ENCODE data around the gene LIG3.
A peak's percentile ranks its signal among the peaks of the same experiment; 100 is the strongest.

- TF ChIP-seq, protein P1, sequence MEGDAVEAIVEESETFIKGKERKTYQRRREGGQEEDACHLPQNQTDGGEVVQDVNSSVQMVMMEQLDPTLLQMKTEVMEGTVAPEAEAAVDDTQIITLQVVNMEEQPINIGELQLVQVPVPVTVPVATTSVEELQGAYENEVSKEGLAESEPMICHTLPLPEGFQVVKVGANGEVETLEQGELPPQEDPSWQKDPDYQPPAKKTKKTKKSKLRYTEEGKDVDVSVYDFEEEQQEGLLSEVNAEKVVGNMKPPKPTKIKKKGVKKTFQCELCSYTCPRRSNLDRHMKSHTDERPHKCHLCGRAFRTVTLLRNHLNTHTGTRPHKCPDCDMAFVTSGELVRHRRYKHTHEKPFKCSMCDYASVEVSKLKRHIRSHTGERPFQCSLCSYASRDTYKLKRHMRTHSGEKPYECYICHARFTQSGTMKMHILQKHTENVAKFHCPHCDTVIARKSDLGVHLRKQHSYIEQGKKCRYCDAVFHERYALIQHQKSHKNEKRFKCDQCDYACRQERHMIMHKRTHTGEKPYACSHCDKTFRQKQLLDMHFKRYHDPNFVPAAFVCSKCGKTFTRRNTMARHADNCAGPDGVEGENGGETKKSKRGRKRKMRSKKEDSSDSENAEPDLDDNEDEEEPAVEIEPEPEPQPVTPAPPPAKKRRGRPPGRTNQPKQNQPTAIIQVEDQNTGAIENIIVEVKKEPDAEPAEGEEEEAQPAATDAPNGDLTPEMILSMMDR (conservative IDR thresholded peaks at IDR 0.05; ENCODE audit: low read depth in 2 of 2) = no peak
- TF ChIP-seq EZH2 (IDR thresholded peaks at IDR 0.05; ENCODE audit: low read depth, unreplicated experiment) = no peak
- peak; percentile 94 for TF ChIP-seq POLR2AphosphoS5 (IDR thresholded peaks at IDR 0.05; ENCODE audit: low read depth)
- TF ChIP-seq EZH2phosphoT487 (IDR thresholded peaks at IDR 0.05; ENCODE audit: unreplicated experiment) = no peak
- peak; percentile 94 for TF ChIP-seq CREB1 (CRISPR knock-in tag; IDR thresholded peaks at IDR 0.05; ENCODE audit: low read depth)
- no peak for TF ChIP-seq ZNF114 (CRISPR knock-in tag; IDR thresholded peaks at IDR 0.05)
- no peak for TF ChIP-seq REST (IDR thresholded peaks at IDR 0.05; ENCODE audit: unreplicated experiment)
Measured at GRCh38 chr17:34961093-34961911, 19.0 kb upstream of the LIG3 start, which contains the start of the genes CCT6B and ZNF830.
